ENCODE data around the gene PPM1N. TPM values are rescaled to one million over a fixed set of nuclear protein-coding genes. Genes with fewer than 3 reads are reported as not detected.

The PPM1N gene
- polyA plus RNA-seq, 1 experiment = 1.2 TPM

DNA sequence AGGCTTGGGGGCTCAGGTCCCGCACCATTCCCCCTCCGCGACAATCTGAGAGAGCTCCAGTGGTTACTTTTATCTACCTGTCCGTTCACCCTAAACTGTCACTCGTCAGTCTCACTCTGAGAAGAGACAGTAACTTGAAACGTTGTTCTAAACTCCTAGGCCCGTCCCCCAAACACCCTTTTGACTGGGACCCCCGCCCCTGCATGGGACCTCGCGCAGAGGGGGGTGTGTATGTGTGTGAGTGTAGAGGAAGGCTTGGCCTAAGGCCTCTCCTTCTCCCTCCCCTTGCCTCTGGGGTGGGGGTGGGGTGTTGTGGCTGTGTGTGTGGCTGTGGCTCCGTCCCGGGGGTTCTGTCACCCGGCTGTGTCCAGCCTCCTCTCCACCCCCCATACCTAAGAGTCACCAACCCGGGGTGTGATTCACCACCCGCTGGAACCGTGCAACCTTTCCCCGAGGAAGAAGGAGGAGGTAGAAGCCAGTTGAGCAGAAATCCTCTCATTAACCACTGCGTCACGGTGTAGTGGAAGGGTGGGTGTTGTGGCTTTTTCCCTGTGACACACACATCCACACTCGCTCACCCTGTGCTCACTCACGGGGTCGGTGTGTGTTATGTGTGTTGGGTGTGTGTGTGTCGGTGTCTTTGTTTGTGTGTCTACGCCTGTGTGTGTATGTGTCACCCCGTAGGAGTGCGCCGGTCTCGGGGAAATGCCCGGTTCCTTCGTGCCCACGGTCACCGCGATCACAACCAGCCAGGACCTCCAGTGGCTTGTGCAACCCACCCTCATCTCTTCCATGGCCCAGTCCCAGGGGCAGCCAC lies 28.1 kb upstream of the PPM1N start:
- no peaks in the 10 kb centered on the region for H3K27me3 ChIP-seq (ENCODE audit: control insufficient read depth, insufficient read depth, low read length)
- POLR2A ChIA-PET = interaction anchor here (1.4 kb wide), 1 partner anchor 9 kb away, joined by 7 read pairs; no protein-coding TSS in a partner anchor
- TF ChIP-seq, protein P1, sequence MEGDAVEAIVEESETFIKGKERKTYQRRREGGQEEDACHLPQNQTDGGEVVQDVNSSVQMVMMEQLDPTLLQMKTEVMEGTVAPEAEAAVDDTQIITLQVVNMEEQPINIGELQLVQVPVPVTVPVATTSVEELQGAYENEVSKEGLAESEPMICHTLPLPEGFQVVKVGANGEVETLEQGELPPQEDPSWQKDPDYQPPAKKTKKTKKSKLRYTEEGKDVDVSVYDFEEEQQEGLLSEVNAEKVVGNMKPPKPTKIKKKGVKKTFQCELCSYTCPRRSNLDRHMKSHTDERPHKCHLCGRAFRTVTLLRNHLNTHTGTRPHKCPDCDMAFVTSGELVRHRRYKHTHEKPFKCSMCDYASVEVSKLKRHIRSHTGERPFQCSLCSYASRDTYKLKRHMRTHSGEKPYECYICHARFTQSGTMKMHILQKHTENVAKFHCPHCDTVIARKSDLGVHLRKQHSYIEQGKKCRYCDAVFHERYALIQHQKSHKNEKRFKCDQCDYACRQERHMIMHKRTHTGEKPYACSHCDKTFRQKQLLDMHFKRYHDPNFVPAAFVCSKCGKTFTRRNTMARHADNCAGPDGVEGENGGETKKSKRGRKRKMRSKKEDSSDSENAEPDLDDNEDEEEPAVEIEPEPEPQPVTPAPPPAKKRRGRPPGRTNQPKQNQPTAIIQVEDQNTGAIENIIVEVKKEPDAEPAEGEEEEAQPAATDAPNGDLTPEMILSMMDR (IDR thresholded peaks at IDR 0.05; ENCODE audit: insufficient read depth, low read depth, low read length) = no peak
- CTCF ChIA-PET = interaction anchor here (1.0 to 23.1 kb wide), 7 partner anchors 8 to 37 kb away, joined by 3 to 764 read pairs (median 22); partner anchors contain the start of gene ERCC1
- no peak for DNase-seq (ENCODE audit: low read depth)
- H3K4me3 ChIP-seq (ENCODE audit: low read depth, low read length) = peak overlapping the region; percentile 77
- H3K36me3 ChIP-seq (ENCODE audit: control insufficient read depth, insufficient read depth, low read length) = no peaks in the 10 kb centered on the region

DNA sequence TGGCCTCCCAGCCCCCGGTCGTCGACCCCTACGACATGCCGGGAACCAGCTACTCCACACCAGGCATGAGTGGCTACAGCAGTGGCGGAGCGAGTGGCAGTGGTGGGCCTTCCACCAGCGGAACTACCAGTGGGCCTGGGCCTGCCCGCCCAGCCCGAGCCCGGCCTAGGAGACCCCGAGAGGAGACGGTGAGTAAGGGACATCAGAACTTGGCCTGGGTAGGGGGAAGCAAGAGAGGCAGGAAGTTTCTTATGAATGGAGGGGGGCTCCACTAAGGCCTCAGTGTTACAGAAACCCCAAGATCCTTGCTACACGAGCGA lies 27.5 kb upstream of the PPM1N start:
- TF ChIP-seq, protein P1 (IDR thresholded peaks at IDR 0.05; ENCODE audit: insufficient read depth, low read depth, low read length) = no peak
- Histone ChIP-seq H3K4me3 (ENCODE audit: low read depth, low read length) (no peak overlapping the region), H3K27me3 (ENCODE audit: control insufficient read depth, insufficient read depth, low read length) (no peaks in the 10 kb centered on the region), H3K36me3 (ENCODE audit: control insufficient read depth, insufficient read depth, low read length) (no peaks in the 10 kb centered on the region)
- POLR2A ChIA-PET = no interaction called here
- CTCF ChIA-PET = interaction anchor here (23.1 kb wide), 1 partner anchor 38 kb away, joined by 764 read pairs; the partner anchor contains the start of gene ERCC1
- no peak for DNase-seq (ENCODE audit: low read depth)

DNA sequence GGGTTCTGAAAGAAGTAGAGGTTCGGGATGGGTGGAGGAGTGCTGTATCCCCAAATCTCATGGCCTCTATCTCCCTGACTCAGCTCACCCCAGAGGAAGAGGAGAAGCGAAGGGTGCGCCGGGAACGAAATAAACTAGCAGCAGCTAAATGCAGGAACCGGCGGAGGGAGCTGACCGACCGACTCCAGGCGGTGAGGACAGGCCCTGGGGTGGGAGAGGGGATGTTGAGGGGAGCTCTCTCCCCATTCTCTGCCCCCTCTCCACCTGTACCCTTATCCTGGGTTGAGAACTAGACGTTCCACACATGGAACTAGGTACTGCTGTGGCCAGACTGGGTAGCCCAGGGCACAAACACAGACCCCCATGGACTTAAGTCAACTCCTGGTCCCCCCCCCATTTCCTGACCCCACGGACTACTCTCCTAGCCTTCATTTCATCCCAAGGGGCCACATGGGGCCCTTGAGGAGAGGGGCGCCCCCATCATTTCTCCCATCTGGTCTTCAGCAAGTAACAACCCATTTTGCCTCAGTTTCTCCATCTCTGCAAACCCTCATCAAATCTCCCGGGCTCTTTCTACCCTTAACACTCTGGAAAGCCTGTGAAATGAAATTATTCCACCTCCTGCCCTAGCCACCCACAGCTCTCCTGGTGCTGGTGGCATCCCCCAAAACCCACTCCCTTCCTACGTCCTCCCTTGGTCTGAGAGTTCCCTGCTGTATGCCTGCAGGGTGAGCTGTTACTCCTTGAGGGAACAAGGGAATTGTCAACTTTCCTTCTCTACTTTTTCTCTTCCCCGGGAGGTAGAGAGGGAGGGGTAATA lies 26.9 kb upstream of the PPM1N start:
- H3K4me3 ChIP-seq (ENCODE audit: low read depth, low read length) = no peak overlapping the region
- no peak for DNase-seq (ENCODE audit: low read depth)
- ChIA-PET CTCF (interaction anchor here (1.3 to 23.1 kb wide), 2 partner anchors 14 to 38 kb away, joined by 6 to 764 read pairs; partner anchors contain the start of gene ERCC1), POLR2A (no interaction called here)
- H3K36me3 ChIP-seq (ENCODE audit: control insufficient read depth, insufficient read depth, low read length) = no peaks in the 10 kb centered on the region
- H3K27me3 ChIP-seq (ENCODE audit: control insufficient read depth, insufficient read depth, low read length) = no peaks in the 10 kb centered on the region
- TF ChIP-seq, protein P1 (IDR thresholded peaks at IDR 0.05; ENCODE audit: insufficient read depth, low read depth, low read length) = no peak

DNA sequence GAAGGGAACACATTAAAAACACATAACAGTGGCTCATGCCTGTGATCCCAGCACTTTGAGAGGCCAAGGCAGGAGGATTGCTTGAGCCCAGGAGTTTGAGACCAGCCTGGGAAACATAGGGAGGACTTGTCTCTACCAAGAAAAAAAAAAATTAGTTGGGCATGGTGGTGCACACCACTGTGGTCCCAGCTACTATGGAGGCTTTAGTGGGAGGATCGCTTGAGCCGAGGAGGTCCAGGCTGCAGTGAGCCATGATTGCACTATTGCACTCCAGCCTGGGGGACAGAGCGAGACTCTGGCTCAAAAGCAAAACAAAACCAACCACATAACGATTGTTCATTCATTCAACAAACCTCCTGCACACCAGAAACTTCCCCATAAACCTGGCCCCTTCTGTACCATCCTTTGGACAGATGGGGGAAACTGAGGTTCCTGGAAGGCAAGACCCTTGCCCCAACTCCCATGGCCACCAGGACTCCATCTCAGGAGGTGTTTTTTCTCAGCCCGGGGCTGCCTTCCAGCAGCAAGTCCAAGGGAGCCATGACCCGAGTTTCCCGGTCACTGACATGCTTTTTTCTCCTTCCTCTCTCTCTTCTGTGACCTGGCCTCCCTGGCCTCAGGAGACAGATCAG lies 26.2 kb upstream of the PPM1N start:
- Histone ChIP-seq H3K36me3 (ENCODE audit: control insufficient read depth, insufficient read depth, low read length) (no peaks in the 10 kb centered on the region), H3K4me3 (ENCODE audit: low read depth, low read length) (no peak overlapping the region), H3K27me3 (ENCODE audit: control insufficient read depth, insufficient read depth, low read length) (no peaks in the 10 kb centered on the region)
- POLR2A ChIA-PET = no interaction called here
- CTCF ChIA-PET = interaction anchor here (0.6 to 23.1 kb wide), 3 partner anchors 13 to 39 kb away, joined by 3 to 764 read pairs (median 6); partner anchors contain the start of gene ERCC1
- DNase-seq (ENCODE audit: low read depth) = no peak
- TF ChIP-seq, protein P1 (IDR thresholded peaks at IDR 0.05; ENCODE audit: insufficient read depth, low read depth, low read length) = no peak
